H1 (cell line): Measurements from ENCODE around the gene KCTD20. TPM values are rescaled to one million over a fixed set of nuclear protein-coding genes. Genes with fewer than 3 reads are reported as not detected.

Experiments
- CTCF ChIA-PET: fragments of 300-600 bp; sonication (Branson Sonifier 250); formaldehyde crosslinking; loops from one replicate; lab custom pipeline; 2021; ENCODE audit not compliant: partially characterized antibody; lab: Charles Lee
- POLR2A ChIA-PET: fragments of 300-600 bp; sonication (Branson Sonifier 250); formaldehyde crosslinking; loops from one replicate; lab custom pipeline; 2021; ENCODE audit warnings: inconsistent platforms; ENCODE audit not compliant: partially characterized antibody; lab: Charles Lee
- DNase-seq, 2 experiments: peaks; one replicate each; pipeline versions ENCODE4 v3.0.0 to v3.0.0-alpha.2; 2010 to 2022; ENCODE audit warnings: low spot score in 2 of 2, low read depth in 1 of 2, mixed read lengths in 1 of 2
- FAIRE-seq: peaks from 2 replicates; lab custom pipeline; 2011; peaks lifted over from hg19 to GRCh38; lab: Jason Lieb, UNC
- H2AFZ ChIP-seq: 2 replicates; pipeline ENCODE4 v1.8.1; 2012; ENCODE audit warnings: low read length, inconsistent platforms
- H2AK5ac ChIP-seq: 2 replicates; pipeline ENCODE4 v1.6.1; 2013; ENCODE audit warnings: low read depth, low read length
- H2BK120ac ChIP-seq: replicated peaks from 2 replicates; pipeline ENCODE3; 2013; ENCODE audit warnings: low read depth, low read length, inconsistent platforms
- H2BK12ac ChIP-seq: 2 replicates; pipeline ENCODE4 v1.6.1; 2013; ENCODE audit warnings: low read depth, low read length
- H2BK15ac ChIP-seq: 2 replicates; pipeline ENCODE4 v1.6.1; 2013; ENCODE audit warnings: low read length
- H2BK20ac ChIP-seq: 2 replicates; pipeline ENCODE4 v1.6.1; 2013; ENCODE audit warnings: low read length
- H2BK5ac ChIP-seq: 2 replicates; pipeline ENCODE4 v1.6.1; 2013; ENCODE audit warnings: low read depth, low read length
- H3K14ac ChIP-seq: 2 replicates; pipeline ENCODE4 v1.6.1; 2013; ENCODE audit warnings: inconsistent platforms; ENCODE audit not compliant: insufficient read length
- H3K18ac ChIP-seq: 2 replicates; pipeline ENCODE4 v1.6.1; 2013; ENCODE audit warnings: low read length; ENCODE audit errors: extremely low read depth
- H3K23ac ChIP-seq: 2 replicates; pipeline ENCODE4 v1.6.1; 2013; ENCODE audit warnings: inconsistent platforms; ENCODE audit not compliant: insufficient read length
- H3K23me2 ChIP-seq: 2 replicates; pipeline ENCODE4 v1.6.1; 2013; ENCODE audit warnings: low read depth, low read length
- H3K27ac ChIP-seq: 2 replicates; pipeline ENCODE4 v1.6.1; 2011; ENCODE audit warnings: low read depth, low read length, inconsistent platforms
- H3K27me3 ChIP-seq, 4 experiments: replicated peaks in 1 of 4; 1 replicate in 1 of 4; 2 replicates in 3 of 4; pipeline versions ENCODE4 v1.6.1 to v1.8.1; 2011 to 2013; ENCODE audit warnings: low read length in 3 of 4, mild to moderate bottlenecking in 3 of 4, inconsistent platforms in 2 of 4, mixed read lengths in 2 of 4, moderate library complexity in 1 of 4; ENCODE audit not compliant: control insufficient read depth in 3 of 4, insufficient read depth in 3 of 4; ENCODE audit errors: extremely low read depth in 1 of 4
- H3K36me3 ChIP-seq, 4 experiments: 2 replicates each; pipeline versions ENCODE4 v1.6.1 to v1.8.1; 2011 to 2013; ENCODE audit warnings: mild to moderate bottlenecking in 4 of 4, low read length in 3 of 4, moderate library complexity in 2 of 4, control low read depth in 1 of 4, inconsistent platforms in 1 of 4; ENCODE audit not compliant: insufficient read depth in 4 of 4, control insufficient read depth in 2 of 4
- H3K4ac ChIP-seq: replicated peaks from 2 replicates; pipeline ENCODE3; 2013; ENCODE audit warnings: low read length, low read depth, mixed read lengths, inconsistent platforms; ENCODE audit not compliant: insufficient read length
- H3K4me1 ChIP-seq, 4 experiments: replicated peaks in 1 of 4; 1 replicate in 1 of 4; 2 replicates in 3 of 4; pipeline versions ENCODE4 v1.6.1 to v1.8.1; 2011 to 2013; ENCODE audit warnings: low read length in 3 of 4, inconsistent platforms in 2 of 4, mixed read lengths in 1 of 4; ENCODE audit not compliant: insufficient read depth in 4 of 4, control insufficient read depth in 3 of 4
- H3K4me2 ChIP-seq, 2 experiments: 2 replicates each; pipeline versions ENCODE4 v1.6.1 to v1.8.1; 2011 to 2013; ENCODE audit warnings: low read depth in 2 of 2, low read length in 2 of 2, control low read depth in 1 of 2, inconsistent platforms in 1 of 2, mild to moderate bottlenecking in 1 of 2; ENCODE audit not compliant: insufficient read depth in 1 of 2
- H3K4me3 ChIP-seq, 4 experiments: fragments of 200-600, 300-600 bp in 1 of 4; sonication (generic), shearing (Covaris generic), sonication (Bioruptor Twin) in 1 of 4; 2 replicates each; pipeline versions ENCODE4 v1.5.1 to v1.8.1; 2011 to 2016; ENCODE audit warnings: low read length in 4 of 4, low read depth in 3 of 4, control low read depth in 2 of 4, inconsistent platforms in 2 of 4, mild to moderate bottlenecking in 2 of 4, mixed read lengths in 1 of 4, moderate library complexity in 1 of 4; ENCODE audit not compliant: insufficient read depth in 2 of 4; ENCODE audit errors: extremely low read depth in 1 of 4
- H3K56ac ChIP-seq: replicated peaks from 2 replicates; pipeline ENCODE3; 2013; ENCODE audit warnings: low read depth, mild to moderate bottlenecking, mixed read lengths, low read length, inconsistent platforms; ENCODE audit not compliant: insufficient read length
- H3K79me1 ChIP-seq: 2 replicates; pipeline ENCODE4 v1.6.1; 2013; ENCODE audit warnings: low read depth, low read length, control low read depth
- H3K79me2 ChIP-seq, 2 experiments: 2 replicates each; pipeline versions ENCODE4 v1.6.1 to v1.8.1; 2012 to 2013; ENCODE audit warnings: low read length in 2 of 2, mild to moderate bottlenecking in 2 of 2, inconsistent platforms in 1 of 2; ENCODE audit not compliant: insufficient read depth in 2 of 2, control insufficient read depth in 1 of 2
- H3K9ac ChIP-seq, 4 experiments: replicated peaks in 1 of 4; 1 replicate in 1 of 4; 2 replicates in 3 of 4; pipeline versions ENCODE4 v1.6.1 to v1.8.1; 2011 to 2013; ENCODE audit warnings: low read depth in 3 of 4, low read length in 3 of 4, control low read depth in 2 of 4, mild to moderate bottlenecking in 2 of 4, moderate library complexity in 2 of 4, inconsistent platforms in 1 of 4; ENCODE audit errors: extremely low read depth in 1 of 4
- H3K9me3 ChIP-seq, 2 experiments: 2 replicates each; pipeline versions ENCODE4 v1.6.1 to v1.8.1; 2012 to 2013; ENCODE audit warnings: mild to moderate bottlenecking in 2 of 2, moderate library complexity in 2 of 2, control low read depth in 1 of 2, inconsistent platforms in 1 of 2, low read depth in 1 of 2, low read length in 1 of 2, mixed read lengths in 1 of 2; ENCODE audit not compliant: insufficient read depth in 2 of 2
- H4K20me1 ChIP-seq, 2 experiments: replicated peaks in 1 of 2; 2 replicates each; pipeline versions ENCODE3 to v1.8.1; 2011 to 2013; ENCODE audit warnings: inconsistent platforms in 2 of 2, low read length in 2 of 2, mild to moderate bottlenecking in 1 of 2; ENCODE audit not compliant: insufficient read depth in 2 of 2, control insufficient read depth in 1 of 2
- H4K5ac ChIP-seq: 2 replicates; pipeline ENCODE4 v1.6.1; 2013; ENCODE audit warnings: low read length, low read depth, mixed read lengths, inconsistent platforms; ENCODE audit not compliant: insufficient read length
- H4K8ac ChIP-seq: 2 replicates; pipeline ENCODE4 v1.8.0; 2013; ENCODE audit warnings: mild to moderate bottlenecking, moderate library complexity, low read length, inconsistent platforms; ENCODE audit not compliant: insufficient read depth; ENCODE audit errors: extremely low read depth
- H4K91ac ChIP-seq: replicated peaks from 2 replicates; pipeline ENCODE3; 2013; ENCODE audit warnings: low read length, mixed read lengths, inconsistent platforms; ENCODE audit not compliant: insufficient read length
- RNF2 ChIP-seq: fragments of 200-900, 300-1000 bp; sonication (generic); IDR thresholded peaks from 2 replicates; pipeline ENCODE4 v1.7.1; 2016; ENCODE audit warnings: borderline replicate concordance, low read depth, mild to moderate bottlenecking, antibody characterized with exemption, low read length; ENCODE audit not compliant: poor library complexity, severe bottlenecking; ENCODE audit errors: missing control alignments
- SIX5 ChIP-seq: IDR thresholded peaks from 2 replicates; pipeline ENCODE4 v1.6.1; 2011; ENCODE audit warnings: mild to moderate bottlenecking, low read depth, low read length
- SP1 ChIP-seq: IDR thresholded peaks from 2 replicates; pipeline ENCODE4 v1.6.1; 2011; ENCODE audit warnings: low read depth, low read length
- YY1 ChIP-seq: IDR thresholded peaks from 2 replicates; pipeline ENCODE4 v1.6.1; 2011; ENCODE audit warnings: low read depth, mild to moderate bottlenecking, low read length
- polyA plus RNA-seq, 7 experiments: library from polyadenylated mRNA; depleted of rRNA in 3 of 7; stranded (reverse) in 5 of 7; unstranded in 2 of 7; fragments of >200 nt in 5 of 7; fragments of 200-250 nt in 2 of 7; gene quantifications; 1 replicate in 5 of 7; 2 replicates in 1 of 7; 4 replicates in 1 of 7; pipeline versions ENCODE4 v1.2.1 to v1.2.3, GENCODE V29; 2011 to 2013; ENCODE audit warnings: missing spikeins in 2 of 7, mixed read lengths in 2 of 7
- total RNA-seq: library from RNA; stranded (reverse); fragmentation: NEBNext Ultra II Directional; extraction: Animal tissue kit (Norgen Biotek cat#: 25700); gene quantifications from 2 replicates; pipeline ENCODE4 v1.2.1, GENCODE V29; 2021

The KCTD20 gene
- total and polyA plus RNA-seq, 2 of the 8 experiments (the other 6 are each of a cell fraction or from before 2014, with no cell fraction given) = 10.1 to 26.2 TPM

- Histone ChIP-seq H2AK5ac (no peak overlapping the region), H3K79me1 (no peaks in the 10 kb centered on the region), H2BK20ac (no peak overlapping the region), H3K36me3 (no peaks in the 10 kb centered on the region), H3K14ac (no peak overlapping the region), H2BK120ac (no peak overlapping the region), H3K4ac (no peak overlapping the region), H4K5ac (no peak overlapping the region), H2BK5ac (no peak overlapping the region), H3K9ac (no peak overlapping the region), H3K23me2 (no peaks in the 10 kb centered on the region), H3K27ac (no peak overlapping the region), H3K4me3 (no peak overlapping the region), H3K27me3 (no peaks in the 10 kb centered on the region), H3K9me3 (no peaks in the 10 kb centered on the region), H4K20me1 (no peaks in the 10 kb centered on the region), H4K91ac (no peak overlapping the region), H3K56ac (no peak overlapping the region), H2BK12ac (no peak overlapping the region), H4K8ac (no peak overlapping the region), H3K4me1 (peaks cover 0 to 5% (median 0%) of the 10 kb centered on the region in 4 experiments; a peak in 1 of 7 replicates), H3K18ac (no peak overlapping the region), H2BK15ac (no peak overlapping the region), H3K23ac (no peak overlapping the region), H2AFZ (no peak overlapping the region), H3K4me2 (no peak overlapping the region), H3K79me2 (peaks cover 0 to 78% of the 10 kb centered on the region in 2 experiments)
- POLR2A ChIA-PET = interaction anchor here (0.8 to 1.0 kb wide), 2 partner anchors 10 to 29 kb away, joined by 3 to 4 read pairs; no protein-coding TSS in a partner anchor
- CTCF ChIA-PET = interaction anchor here (1.0 to 1.6 kb wide), 3 partner anchors 9 to 13 kb away, joined by 3 to 4 read pairs (median 4); no protein-coding TSS in a partner anchor
- no peak for DNase-seq
- TF ChIP-seq RNF2 = no peak
- no peak for TF ChIP-seq YY1
- TF ChIP-seq SIX5 = no peak
- no peak for TF ChIP-seq SP1
- FAIRE-seq = no peak
Measured at GRCh38 chr6:36459501-36459900, 16.7 kb downstream of the KCTD20 start.
